Measurements from ENCODE around the gene CCDC126.
"Not testable (repeated sequence)": the region's sequence is repeated elsewhere in the genome, so short reads cannot be mapped to it uniquely, and the experiment has no call there.

CCDC126 gene

DNA sequence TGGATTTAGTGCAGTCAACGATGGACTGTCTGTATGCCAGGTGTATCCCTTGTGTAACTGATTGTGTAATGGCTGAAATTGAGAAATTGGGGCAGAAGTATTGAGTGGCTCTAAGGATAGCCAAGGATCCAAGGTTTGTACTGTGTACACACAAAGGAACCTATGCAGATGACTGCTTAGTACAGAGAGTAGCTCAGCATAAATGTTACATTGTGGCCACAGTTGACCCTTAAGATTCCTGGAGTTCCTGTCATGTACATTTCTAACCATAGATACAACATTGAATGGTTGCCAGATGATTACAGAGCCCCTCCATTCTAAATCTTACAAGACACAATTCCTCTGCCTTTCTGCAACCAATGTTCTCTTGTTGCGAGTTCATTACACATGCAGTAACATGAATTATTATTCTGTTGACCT lies 25.3 kb downstream of the CCDC126 start:
- in situ Hi-C loops (cut with MboI; ENCODE audit: low sequenced_read_pairs): no loop called here

DNA sequence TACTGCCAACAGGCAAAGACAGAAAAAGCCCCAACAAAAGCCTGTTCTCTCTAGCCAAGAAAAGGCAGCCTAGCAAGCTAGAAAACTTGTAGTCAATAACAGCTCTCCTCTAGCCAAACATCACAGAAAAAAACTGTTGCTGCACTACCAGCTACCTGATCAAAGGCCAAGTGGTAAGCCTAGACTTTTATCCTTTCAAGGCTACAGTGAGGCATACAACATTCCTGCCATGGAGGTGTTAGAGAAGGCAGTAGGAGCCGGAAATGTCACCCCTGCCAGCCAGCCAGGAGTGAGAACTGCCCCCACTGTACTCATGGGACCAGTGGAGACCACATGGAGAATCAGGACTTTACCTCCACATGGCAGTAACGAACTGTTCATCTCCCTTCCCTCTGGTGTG lies 31.2 kb downstream of the CCDC126 start:
- in situ Hi-C loops (cut with MboI; ENCODE audit: low sequenced_read_pairs): no loop called here

DNA sequence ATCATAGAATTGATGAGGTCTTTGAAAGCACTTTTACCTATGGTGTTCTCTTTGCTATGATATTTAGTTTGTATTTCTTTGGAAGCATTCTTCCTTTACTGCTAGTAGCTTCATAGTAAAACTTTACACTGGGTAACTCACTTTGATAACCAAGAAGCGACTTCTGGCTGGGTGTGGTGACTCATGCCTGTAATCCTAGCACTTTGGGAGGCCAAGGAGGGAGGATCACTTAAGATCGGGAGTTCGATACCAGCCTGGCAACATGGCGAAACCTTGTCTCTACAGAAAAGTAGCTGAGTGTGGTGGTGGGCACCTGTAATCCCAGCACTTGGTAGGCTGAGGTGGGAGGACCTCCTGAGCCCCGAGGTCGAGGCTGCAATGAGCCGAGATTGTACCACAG lies 36.2 kb downstream of the CCDC126 start:
- in situ Hi-C loops (cut with MboI; ENCODE audit: low sequenced_read_pairs): no loop called here

DNA sequence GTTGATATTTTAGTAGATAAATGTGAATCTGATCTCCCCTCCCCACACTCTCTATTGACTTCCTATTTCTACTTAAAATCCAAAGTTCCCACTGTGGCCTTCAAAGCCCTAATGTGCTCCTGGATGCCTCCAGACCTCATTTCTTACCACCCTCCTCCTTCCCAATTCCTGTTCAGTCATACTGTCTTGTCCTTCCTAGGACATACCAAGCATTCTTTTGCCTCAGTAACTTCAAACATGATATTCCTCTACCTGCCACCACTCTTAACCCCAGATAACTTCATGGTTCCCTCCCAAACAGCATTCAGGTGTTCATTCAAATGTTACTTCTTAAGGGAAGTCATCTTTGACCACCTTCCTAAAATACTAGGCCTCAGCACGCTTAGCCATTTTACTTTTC lies 48.6 kb downstream of the CCDC126 start:
- in situ Hi-C loops (cut with MboI; ENCODE audit: low sequenced_read_pairs): no loop called here

DNA sequence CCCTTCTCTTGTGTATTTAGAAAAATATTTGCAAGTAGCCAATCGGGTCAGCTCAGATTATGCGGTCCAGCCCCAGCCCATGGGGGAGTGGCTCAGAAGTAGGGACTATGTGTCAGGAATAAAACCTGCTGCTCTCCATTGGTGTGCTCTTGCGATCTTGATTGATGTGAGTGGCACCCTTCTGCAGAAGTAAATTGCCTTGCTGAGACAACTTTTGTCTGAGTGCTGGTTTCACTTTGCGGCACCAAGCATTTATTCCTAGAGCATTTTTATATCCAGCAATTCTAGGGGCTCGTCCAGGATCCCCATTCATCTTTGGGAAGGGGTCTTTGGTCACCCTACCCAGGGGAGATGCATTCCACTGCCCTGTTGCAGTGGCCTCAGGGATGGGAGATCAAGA lies 56.8 kb downstream of the CCDC126 start:
- in situ Hi-C loops (cut with MboI; ENCODE audit: low sequenced_read_pairs): no loop called here

DNA sequence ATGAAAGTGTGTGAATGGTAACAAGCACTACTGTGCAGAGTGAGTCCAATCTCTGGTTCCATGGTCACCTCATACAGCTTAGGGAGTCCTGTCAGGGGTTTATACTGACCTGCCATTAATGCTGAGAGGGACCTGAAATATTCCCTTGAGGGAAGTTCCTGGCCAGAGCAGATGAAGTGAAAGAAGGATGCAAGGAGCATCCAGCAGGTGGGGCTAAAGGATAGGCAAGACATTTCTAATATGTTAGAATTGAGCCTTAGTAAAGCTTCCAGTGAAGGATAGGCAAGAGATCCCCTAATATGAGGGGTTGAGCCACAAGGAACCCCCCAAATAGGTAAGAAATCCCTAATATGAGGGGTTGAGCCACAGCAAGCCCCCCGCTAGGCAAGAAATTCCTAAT lies 57.3 kb downstream of the CCDC126 start:
- in situ Hi-C loops (cut with MboI; ENCODE audit: low sequenced_read_pairs): no loop called here

DNA sequence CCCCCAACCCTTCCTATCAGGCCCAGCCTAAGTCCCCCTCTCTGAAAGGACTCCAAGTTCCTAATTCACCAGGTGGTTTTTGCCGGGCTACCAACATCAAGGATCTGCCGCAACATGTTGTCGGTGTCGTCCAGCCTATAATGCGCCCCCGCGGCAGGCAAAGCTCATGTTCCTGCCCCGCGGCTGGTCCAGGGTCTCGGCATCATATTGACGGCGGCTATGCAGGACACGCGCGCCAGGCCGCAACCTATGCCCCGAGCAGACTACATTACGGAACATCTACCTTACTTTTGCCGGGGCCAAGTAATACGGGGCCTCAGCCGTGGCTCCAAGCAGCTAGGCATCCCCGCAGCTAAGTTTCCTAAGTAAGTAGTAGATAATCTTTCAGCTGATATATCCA lies 58.3 kb downstream of the CCDC126 start:
- in situ Hi-C loops (cut with MboI; ENCODE audit: low sequenced_read_pairs): no loop called here

DNA sequence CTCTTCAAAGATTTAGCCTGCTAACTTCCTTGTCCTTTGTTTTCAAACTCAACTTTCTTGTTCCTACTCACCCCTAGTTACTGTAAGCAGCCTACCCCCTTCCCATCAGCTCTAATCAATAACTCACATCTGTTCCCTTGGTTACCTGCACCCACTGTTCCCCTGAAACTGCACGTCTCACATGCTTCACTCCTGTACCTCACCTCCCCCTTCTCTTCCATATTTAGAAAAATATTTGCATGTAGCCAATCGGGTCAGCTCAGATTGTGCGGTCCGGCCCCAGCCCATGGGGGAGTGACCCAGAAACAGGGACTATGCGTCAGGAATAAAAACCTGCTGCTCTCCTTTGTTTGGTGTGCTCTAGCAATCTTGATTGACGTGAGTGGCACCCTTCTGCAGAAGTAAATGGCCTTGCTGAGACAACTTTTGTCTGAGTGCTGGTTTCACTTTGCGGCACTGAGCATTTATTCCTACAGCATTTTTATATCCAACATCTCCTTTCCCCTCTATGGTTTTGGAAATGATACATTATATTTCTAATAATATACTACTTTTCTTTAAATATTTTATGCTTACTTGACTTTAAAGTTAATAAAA lies 61.7 kb downstream of the CCDC126 start:
- in situ Hi-C loops (cut with MboI; ENCODE audit: low sequenced_read_pairs): no loop called here

DNA sequence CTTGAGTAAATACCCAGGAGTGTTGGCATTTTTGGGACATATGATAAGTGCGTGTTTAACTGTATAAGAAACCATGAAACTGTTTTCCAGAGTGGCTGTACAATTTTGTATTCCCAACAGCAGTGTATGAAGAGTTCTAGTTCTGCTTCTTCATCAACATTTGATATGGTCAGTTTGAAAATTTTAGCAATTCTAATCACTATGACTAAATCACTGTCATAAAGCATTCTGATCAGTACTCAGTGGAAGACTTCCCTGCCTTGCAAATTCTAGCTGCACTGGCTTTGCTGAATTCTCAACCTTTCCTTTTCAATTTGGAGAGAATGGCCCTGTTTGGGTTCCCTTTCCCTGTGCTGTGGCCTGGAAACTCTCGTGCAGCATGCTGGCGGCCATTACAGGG lies 64.2 kb downstream of the CCDC126 start:
- in situ Hi-C loops (cut with MboI; ENCODE audit: low sequenced_read_pairs): no loop called here

DNA sequence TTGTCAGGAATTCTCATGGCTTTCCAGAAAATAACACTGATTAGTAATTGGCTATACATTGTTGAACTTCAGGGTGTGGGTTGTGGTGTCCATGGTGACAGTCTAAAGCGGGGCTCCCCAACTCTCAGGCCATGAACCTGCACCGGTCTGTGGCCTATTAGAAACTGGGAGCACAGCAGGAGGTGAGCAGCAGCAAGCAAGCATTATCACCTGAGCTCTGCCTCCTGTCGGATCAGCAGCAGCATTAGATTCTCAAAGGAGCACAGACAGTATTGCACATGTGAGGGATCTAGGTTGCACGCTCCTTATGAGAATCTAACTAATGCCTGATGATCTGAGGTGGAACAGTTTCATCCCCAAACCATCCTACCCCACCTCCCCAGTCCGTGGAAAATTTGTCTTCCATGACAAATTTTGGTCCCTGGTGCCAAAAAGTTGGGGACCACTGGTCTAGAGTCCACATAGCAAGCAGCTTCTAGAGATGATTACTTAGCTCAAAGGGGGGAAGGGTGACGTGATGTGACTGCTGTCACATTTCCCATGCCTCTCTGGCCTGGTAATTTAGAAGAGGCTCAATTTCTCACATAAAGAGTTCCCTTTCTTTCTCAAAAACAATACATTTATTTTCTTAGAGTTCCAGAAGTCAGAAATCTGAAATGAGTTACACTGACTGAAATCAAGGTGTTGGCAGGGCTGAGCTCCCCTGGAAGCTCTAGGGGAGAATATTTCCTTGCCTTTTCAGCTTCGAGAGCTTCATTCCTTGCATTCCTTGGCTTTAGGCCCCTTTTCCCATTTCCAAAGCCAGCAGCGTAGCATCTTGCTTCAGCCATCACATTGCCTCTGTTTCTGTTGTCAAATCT lies 65.2 kb downstream of the CCDC126 start:
- in situ Hi-C loops (cut with MboI; ENCODE audit: low sequenced_read_pairs): no loop called here

DNA sequence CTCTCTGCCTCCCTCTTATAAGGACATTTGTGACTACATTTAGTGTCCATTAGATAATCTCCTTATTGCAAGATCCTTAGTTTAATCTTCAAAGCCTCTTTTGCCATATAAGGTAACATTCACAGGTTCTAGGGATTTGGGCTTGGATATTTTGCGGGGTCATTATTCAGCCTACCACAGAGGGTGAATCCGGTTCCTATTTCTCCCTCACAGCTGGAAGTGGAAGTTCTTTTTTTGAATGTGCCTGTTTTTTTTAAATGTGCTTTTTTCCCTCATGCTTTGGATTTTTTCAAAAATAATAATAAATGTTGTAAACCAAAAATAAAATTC lies 65.8 kb downstream of the CCDC126 start:
- in situ Hi-C loops (cut with MboI; ENCODE audit: low sequenced_read_pairs): no loop called here

DNA sequence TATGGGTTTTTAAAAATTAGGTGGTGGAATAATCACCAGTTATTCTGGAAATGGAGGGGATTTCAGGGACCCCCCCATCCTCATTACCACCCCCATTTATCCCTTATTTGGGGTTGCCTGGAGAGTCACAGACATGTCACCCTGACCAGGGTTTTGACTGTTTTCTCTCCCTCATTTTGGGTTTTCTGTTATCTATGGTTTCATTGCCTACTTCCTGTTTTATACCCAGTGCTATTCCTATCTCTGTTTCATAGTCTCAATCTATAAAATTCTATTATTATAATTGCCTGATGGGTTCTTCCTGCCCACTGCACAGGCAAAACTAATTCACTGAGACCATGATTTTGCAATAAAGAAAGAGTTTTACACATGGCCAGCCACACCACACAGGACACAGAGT lies 66.9 kb downstream of the CCDC126 start:
- in situ Hi-C loops (cut with MboI; ENCODE audit: low sequenced_read_pairs): no loop called here

DNA sequence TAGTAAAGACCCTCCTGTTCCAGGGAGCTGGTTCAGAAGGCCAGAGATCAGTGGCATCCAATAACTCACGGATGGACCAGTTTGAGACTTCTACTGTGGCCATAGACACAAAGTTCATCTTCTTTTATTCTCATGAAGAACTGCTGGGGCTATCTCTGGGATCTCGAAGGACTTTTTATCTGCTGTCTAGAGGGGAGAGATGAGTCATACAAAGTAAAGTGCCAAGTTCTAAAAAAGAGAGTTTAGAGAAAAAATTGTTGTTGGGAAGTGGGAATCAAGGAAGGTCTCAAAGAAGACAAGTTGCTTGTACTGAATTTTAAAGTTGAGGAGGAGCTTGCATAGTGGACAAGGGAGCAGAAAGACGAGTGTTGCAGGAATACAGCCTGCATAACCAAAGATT lies 74.9 kb downstream of the CCDC126 start:
- in situ Hi-C loops (cut with MboI; ENCODE audit: low sequenced_read_pairs): no loop called here

DNA sequence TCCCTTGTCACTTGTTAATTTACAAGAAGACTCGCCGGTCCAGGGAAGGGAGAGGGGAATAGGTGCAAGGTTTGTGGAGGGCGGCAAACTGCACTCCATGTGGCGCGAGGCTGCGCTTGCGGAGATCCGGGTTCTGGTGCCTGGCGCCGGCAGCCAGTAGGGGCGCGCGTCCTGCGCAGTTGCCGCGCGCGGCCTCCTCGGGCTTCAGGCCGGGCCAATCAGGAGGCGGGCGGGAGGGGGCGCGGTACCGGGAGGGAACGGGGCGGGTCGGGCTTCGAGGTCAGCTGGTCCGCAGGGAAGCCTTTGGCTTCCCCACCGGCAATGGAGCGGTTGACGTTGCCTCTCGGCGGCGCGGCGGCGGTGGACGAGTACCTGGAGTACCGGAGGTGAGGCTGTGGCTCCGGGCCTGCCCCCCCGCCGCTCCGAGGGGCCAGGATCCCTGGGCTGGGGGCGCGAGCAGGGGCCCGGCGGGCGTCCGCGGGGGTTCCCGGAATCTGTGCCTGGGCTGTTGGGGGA lies 82.8 kb downstream of the CCDC126 start, which contains the start of gene FAM221A:
Gene FAM221A (plus strand): TSS at position 302 of the 516 bp plus-strand sequence. CDS start 20 bp downstream, at position 322.
- in situ Hi-C loops (cut with MboI; ENCODE audit: low sequenced_read_pairs): no loop called here

DNA sequence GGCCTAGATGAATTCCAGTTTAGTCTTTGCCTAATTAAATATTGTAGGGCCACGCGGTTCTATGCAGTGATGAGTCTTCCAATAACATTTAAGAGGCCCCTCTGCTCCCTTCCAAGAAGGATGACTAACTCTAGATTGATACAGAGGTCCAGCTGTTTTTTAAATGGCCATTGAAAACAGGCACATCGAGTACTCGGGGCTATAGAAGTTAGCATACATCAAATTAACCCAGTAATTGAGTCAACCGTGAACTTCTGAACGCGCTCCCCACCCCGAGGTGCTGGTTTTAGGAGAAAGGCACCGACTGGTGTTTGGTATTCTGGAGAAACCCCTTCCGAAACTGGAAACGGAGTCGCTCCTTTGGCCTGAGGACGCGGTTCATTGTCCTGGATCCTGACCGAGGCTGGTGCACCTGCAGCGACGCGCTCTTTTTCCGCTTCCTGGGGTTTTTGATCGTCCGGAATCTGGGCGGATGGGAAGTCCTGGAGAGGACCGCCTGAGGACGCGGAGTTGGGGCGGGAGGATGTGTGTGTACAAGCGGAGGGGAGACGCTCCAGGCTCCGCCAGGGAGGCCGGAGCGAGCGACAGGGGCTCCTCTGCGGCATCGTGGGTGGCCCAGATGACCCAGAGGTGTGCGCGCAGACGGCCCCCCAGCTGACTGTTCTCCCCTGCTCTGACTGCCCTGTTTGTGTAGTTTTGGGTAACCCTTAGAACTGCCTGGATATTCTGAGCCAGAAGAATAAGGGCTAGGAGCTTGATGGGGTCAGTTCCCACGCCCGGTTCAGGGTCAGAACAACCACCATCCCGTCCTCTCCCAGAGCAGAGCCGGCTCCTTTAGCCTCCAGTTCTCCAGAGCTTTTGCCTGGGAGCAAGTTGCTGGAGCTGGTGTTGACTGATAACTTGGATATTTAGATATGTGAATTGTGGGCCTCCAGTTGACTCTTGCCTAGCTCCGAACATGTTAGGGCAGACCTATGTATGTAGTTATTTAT lies 83.5 kb downstream of the CCDC126 start:
- in situ Hi-C loops (cut with MboI; ENCODE audit: low sequenced_read_pairs): no loop called here

DNA sequence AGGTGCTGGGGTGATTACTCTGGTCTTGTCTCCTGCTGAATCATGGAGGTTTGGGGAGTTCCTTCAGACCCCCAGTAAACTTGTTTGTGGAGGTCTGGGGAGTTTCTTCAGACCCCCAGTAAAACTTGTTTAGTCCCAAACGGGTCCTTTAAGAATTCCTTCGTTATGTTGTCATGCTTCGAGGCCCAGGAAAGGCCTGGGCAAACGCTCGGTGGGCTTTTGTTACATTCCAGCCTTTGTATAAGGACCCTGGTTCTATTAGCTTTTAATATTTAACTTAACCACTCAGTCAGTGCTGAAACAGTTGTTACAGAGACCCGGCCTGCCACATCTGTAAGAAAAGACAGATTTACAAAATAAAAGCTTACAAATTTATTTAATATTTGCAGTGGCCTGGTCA lies 86.9 kb downstream of the CCDC126 start:
- in situ Hi-C loops (cut with MboI; ENCODE audit: low sequenced_read_pairs): not testable (repeated sequence)

DNA sequence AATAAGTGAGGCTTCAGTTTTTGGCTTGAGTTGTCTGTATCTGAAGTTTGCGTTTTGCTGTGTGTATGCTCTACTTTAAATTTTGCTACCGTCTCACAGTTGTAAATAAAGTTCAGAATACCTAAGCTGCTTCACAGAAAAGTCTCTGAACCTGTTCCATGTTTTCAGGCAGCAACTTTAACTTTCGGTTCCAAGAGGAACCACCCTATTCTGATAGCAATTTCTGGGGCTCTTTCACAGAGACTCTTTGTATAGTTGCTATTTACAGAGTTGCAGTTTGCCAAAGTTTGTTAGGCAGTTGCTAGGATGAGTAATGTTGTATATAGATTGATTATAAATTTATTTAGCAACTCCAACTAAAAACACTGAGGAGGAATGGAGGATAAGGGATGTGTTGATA lies 88.5 kb downstream of the CCDC126 start:
- in situ Hi-C loops (cut with MboI; ENCODE audit: low sequenced_read_pairs): no loop called here

DNA sequence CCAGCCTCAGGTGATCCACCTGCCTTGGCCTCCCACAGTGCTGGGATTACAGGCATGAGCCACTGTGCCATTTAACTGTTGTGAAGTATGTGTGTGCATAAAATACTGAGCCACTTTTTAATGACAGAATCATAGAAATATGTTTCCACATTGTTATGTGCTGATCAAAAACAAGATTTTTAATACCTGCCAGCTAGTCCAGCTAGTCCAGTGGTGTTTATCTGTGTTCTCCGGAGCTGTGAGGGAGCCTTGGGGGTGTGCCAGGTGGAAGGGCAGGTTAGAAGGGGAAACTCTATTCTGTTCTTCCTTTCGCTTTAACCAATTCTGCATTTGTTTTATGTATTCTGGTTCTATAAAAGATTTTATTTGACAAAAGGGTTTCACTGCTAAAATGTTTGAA lies 89.8 kb downstream of the CCDC126 start:
- in situ Hi-C loops (cut with MboI; ENCODE audit: low sequenced_read_pairs): no loop called here

DNA sequence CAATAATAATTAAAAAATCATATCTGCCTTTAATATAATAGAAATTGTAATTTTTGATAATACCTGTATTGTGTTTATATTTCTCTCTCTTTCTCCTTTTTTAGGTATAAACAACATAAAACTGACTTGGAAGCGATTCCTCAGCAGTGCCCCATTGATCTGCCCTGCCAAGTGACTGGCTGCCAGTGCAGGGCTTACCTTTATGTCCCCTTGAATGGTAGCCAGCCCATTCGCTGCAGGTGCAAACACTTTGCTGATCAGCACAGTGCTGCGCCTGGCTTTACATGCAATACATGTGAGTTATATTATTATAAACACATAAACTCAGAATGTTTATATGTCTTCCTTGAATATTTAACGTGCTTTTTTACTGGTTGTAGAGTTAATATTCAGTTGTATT lies 92.0 kb downstream of the CCDC126 start:
- in situ Hi-C loops (cut with MboI; ENCODE audit: low sequenced_read_pairs): no loop called here

DNA sequence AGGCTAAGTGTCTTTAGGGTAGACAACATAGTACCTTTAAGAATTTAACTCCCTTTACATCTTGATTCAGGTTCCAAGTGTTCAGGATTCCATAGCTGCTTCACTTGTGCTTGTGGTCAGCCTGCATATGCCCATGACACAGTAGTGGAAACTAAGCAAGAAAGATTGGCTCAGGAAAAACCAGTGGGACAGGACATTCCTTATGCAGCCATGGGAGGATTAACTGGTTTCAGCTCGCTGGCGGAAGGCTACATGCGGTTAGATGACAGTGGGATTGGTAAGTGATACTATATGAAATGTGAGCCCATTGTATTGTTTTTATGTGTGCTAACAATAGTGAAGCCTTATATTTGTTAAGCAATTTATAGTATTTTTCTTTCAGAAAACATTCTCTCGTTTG lies 94.1 kb downstream of the CCDC126 start:
- in situ Hi-C loops (cut with MboI; ENCODE audit: low sequenced_read_pairs): no loop called here

DNA sequence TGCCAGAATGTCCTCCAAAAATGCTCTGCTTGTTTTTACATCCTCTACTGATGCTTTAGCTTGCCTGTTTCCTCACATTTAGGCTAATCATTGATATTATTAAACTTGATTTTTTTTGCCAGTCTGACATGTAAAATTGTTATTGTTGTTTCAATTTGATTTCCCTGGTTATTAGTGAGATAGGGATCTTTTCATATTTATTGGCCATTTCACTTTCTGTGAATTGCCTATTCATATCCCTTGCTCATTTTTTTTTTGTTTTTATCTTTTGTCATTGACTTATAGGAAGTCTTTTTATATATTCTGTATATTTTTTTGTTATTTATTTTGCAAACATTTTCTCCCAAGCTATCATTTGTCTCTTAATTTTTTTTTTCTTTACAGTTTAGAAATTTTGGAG lies 96.0 kb downstream of the CCDC126 start:
- in situ Hi-C loops (cut with MboI; ENCODE audit: low sequenced_read_pairs): no loop called here

Measured in hTERT RPE-1 (cell line).